AG04449 (cell line): ENCODE results near the gene PTPRK.
A peak's percentile ranks its signal among the peaks of the same experiment; 100 is the strongest.

Experiments used
- CTCF ChIA-PET: fragments of 350-600 bp; formaldehyde crosslinking; extraction: SDS; loops from one replicate; lab custom pipeline; 2021; ENCODE audit warnings: antibody characterized with exemption; lab: Yijun Ruan, JAX
- POLR2A ChIA-PET: fragments of 400-600, 350-600 bp; formaldehyde crosslinking; extraction: SDS; loops from one replicate; lab custom pipeline; 2020; ENCODE audit warnings: antibody characterized with exemption, inconsistent platforms; lab: Yijun Ruan, JAX
- DNase-seq: peaks from one replicate; pipeline ENCODE4 v3.0.0-alpha.2; 2010; ENCODE audit warnings: low read depth, low spot score
- H3K4me3 ChIP-seq: 2 replicates; pipeline ENCODE4 v1.5.1; 2011; ENCODE audit warnings: low read depth, mild to moderate bottlenecking, control low read depth, low read length
- TF ChIP-seq, protein P1 (sequence below): IDR thresholded peaks from one replicate; pipeline ENCODE4 v1.5.1; 2011; ENCODE audit warnings: mild to moderate bottlenecking, moderate library complexity, low read length, control low read depth, inconsistent platforms; ENCODE audit not compliant: insufficient read depth; ENCODE audit errors: missing control alignments

Gene PTPRK

DNA sequence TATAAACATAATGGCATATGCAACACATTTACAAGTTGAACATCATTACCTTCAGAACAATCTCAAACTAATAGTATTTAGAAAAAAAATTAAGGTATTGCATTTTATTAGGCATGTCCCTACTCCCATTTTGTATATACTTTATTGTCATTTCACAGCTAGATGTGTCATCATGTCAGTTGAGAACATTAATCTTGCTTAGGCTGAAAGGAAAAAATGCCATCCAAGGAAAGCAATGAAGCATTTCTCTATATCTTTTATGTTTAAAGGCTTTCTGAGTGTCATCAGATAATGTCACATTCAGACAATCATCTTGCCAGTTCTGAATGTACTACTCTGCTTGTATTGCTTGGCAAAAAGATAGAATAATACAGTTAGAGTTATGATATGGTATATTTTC lies 390.7 kb downstream of the PTPRK start:
- TF ChIP-seq, protein P1, sequence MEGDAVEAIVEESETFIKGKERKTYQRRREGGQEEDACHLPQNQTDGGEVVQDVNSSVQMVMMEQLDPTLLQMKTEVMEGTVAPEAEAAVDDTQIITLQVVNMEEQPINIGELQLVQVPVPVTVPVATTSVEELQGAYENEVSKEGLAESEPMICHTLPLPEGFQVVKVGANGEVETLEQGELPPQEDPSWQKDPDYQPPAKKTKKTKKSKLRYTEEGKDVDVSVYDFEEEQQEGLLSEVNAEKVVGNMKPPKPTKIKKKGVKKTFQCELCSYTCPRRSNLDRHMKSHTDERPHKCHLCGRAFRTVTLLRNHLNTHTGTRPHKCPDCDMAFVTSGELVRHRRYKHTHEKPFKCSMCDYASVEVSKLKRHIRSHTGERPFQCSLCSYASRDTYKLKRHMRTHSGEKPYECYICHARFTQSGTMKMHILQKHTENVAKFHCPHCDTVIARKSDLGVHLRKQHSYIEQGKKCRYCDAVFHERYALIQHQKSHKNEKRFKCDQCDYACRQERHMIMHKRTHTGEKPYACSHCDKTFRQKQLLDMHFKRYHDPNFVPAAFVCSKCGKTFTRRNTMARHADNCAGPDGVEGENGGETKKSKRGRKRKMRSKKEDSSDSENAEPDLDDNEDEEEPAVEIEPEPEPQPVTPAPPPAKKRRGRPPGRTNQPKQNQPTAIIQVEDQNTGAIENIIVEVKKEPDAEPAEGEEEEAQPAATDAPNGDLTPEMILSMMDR, result no peak
- POLR2A ChIA-PET, result no interaction called here
- CTCF ChIA-PET, result interaction anchor here (0.9 to 1.2 kb wide), 2 partner anchors 10 to 274 kb away, joined by 3 to 4 read pairs; no protein-coding TSS in a partner anchor
- H3K4me3 ChIP-seq, result no peak overlapping the region
- DNase-seq, result no peak

DNA sequence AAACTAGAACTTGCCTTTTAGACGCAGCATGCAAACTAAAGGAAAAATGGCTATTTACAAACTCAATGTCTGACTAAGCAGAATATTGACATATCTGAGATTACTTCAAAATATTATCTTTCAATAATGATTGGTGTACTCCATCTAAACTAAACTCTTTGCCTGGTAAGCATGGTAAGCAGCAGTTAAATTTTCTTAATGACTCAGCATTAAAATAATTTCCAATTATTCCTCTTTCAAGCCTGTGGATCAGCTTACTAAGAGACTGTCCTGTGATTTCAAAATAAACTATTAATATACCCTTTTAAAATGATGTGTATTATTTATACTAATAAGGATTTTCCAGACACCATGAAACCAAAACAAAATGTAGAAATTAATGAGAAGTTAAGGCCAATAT lies 392.7 kb downstream of the PTPRK start:
- TF ChIP-seq, protein P1, result no peak
- POLR2A ChIA-PET, result no interaction called here
- CTCF ChIA-PET, result no interaction called here
- H3K4me3 ChIP-seq, result no peak overlapping the region
- DNase-seq, result no peak

GRCh38 chr6:128124713-128125112 lies 395.7 kb downstream of the PTPRK start:
- TF ChIP-seq, protein P1, result no peak
- ChIA-PET POLR2A (no interaction called here), CTCF (no interaction called here)
- DNase-seq, result no peak
- H3K4me3 ChIP-seq, result no peak overlapping the region

- no peak overlapping the region for H3K4me3 ChIP-seq
- DNase-seq, result no peak
- TF ChIP-seq, protein P1, result no peak
- POLR2A ChIA-PET, result no interaction called here
- CTCF ChIA-PET, result interaction anchor here (1.1 kb wide), 1 partner anchor 15 kb away, joined by 3 read pairs; no protein-coding TSS in a partner anchor
These were observed 398.8 kb downstream of the PTPRK start for GRCh38 chr6:128121610-128122009.

DNA sequence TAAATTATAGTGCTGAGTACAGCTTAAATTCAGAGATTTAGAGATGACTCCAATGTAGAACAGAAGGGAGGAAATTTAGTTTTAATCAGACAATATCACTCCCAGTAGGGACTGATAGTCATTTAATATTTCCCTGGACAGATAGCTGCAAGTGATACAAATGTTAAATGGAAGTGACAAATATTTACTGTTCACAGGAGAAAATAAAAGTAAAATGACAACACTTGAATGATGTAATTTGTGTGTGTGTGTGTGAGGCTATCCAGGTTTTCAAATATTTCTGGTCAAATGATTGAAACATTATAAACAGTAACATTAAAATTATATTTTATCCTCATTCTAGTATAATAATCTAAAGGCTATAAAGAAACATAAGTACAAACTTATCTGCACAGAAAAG lies 399.2 kb downstream of the PTPRK start:
- ChIA-PET POLR2A (no interaction called here), CTCF (interaction anchor here (1.1 kb wide), 1 partner anchor 16 kb away, joined by 3 read pairs; no protein-coding TSS in a partner anchor)
- H3K4me3 ChIP-seq, result no peak overlapping the region
- DNase-seq, result no peak
- TF ChIP-seq, protein P1, result no peak

DNA sequence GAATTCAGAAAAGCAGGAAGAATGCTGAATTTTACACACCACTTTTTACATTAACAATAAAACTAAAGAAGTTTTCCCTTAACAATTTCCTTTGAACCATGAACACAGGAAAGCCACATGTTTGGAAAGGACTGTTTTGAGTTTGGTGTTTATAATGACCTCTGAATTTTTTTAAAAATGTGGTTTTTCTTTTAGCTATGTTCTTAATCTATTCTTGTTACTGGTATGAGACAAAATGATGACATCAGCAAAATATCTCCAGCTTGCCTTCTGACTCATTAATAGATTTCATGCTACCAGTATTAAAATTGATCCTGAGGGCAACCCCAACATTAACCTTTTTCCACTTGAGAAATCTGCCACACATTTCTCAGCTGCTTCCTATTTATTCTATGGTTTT lies 402.0 kb downstream of the PTPRK start:
- no peak overlapping the region for H3K4me3 ChIP-seq
- ChIA-PET POLR2A (no interaction called here), CTCF (no interaction called here)
- TF ChIP-seq, protein P1, result no peak
- DNase-seq, result peak; percentile 19
